Small intestine (tissue), 16 donors: ENCODE data around the gene WT1. TPM values are rescaled to one million over a fixed set of nuclear protein-coding genes. Genes with fewer than 3 reads are reported as not detected.
A peak's percentile ranks its signal among the peaks of the same experiment; 100 is the strongest.
"Not testable (repeated sequence)": the region's sequence is repeated elsewhere in the genome, so short reads cannot be mapped to it uniquely, and the experiment has no call there.

Source experiments
- DNase-seq, 2 donors: peaks; one replicate each; pipeline versions ENCODE4 v3.0.0 to v3.0.0-alpha.2; 2013
- FAIRE-seq: peaks from 2 replicates; lab custom pipeline; 2012; peaks lifted over from hg19 to GRCh38; lab: Jason Lieb, UNC
- H3K27ac ChIP-seq, 3 donors: one replicate each; pipeline ENCODE4 v1.5.1; 2013; ENCODE audit warnings: low read length in 2 of 3, mild to moderate bottlenecking in 2 of 3, control low read depth in 1 of 3, inconsistent platforms in 1 of 3, low read depth in 1 of 3, moderate library complexity in 1 of 3
- H3K27me3 ChIP-seq, 3 donors: one replicate each; pipeline ENCODE4 v1.6.1; 2013; ENCODE audit warnings: low read length in 3 of 3, inconsistent platforms in 1 of 3; ENCODE audit not compliant: control insufficient read depth in 3 of 3, insufficient read depth in 3 of 3
- H3K36me3 ChIP-seq, 3 donors: one replicate each; pipeline ENCODE4 v1.6.1; 2013; ENCODE audit warnings: low read length in 3 of 3, inconsistent platforms in 1 of 3, low read depth in 1 of 3, mild to moderate bottlenecking in 1 of 3, moderate library complexity in 1 of 3; ENCODE audit not compliant: control insufficient read depth in 3 of 3, insufficient read depth in 2 of 3
- H3K4me1 ChIP-seq, 3 donors: one replicate each; pipeline ENCODE4 v1.6.1; 2013; ENCODE audit warnings: low read length in 2 of 3, inconsistent platforms in 1 of 3, low read depth in 1 of 3, mild to moderate bottlenecking in 1 of 3, moderate library complexity in 1 of 3; ENCODE audit not compliant: control insufficient read depth in 3 of 3, insufficient read depth in 2 of 3
- H3K4me3 ChIP-seq, 3 donors: one replicate each; pipeline ENCODE4 v1.5.1; 2013; ENCODE audit warnings: low read length in 3 of 3, control low read depth in 1 of 3, inconsistent platforms in 1 of 3, low read depth in 1 of 3, mild to moderate bottlenecking in 1 of 3, moderate library complexity in 1 of 3
- H3K9me3 ChIP-seq, 2 donors: one replicate each; pipeline ENCODE4 v1.6.1; 2013; ENCODE audit warnings: low read depth in 1 of 2, low read length in 1 of 2; ENCODE audit not compliant: control insufficient read depth in 2 of 2, insufficient read depth in 1 of 2
- WGBS, 3 donors: extraction: QIAGEN DNeasy Blood & Tissue Kit; methylation state at CpG; one replicate each; pipeline ENCODE4 v1.1.7; 2013; 5-methylcytosine and 5-hydroxymethylcytosine counted together
- long read RNA-seq, 10 donors: transcript quantifications; one replicate each; lab custom pipeline, GENCODE V29; 2026
- polyA plus RNA-seq, 4 donors: library from polyadenylated mRNA; stranded (reverse) in 3 of 4; unstranded in 1 of 4; fragments of 200-250 nt in 3 of 4; fragments of 120-200 nt in 1 of 4; gene quantifications; one replicate each; pipeline versions ENCODE4 v1.2.1 to v1.2.3, GENCODE V29; 2013
- donor health status: healthy with polysubstance abuse.
- donor health status: control.
- donor health status: control.
- donor health status: Bipolar disorder and iron deficiency.
- donor health status: healthy.

The WT1 gene
- polyA plus RNA-seq, result under 1 TPM in 1 of 4 donors, not detected in 3; 0.03 TPM
- long read RNA-seq, donor 1, result 0 reads
- long read RNA-seq, donor 2, result 0 reads
- long read RNA-seq, donor 3, result 0 reads
- long read RNA-seq, donor 4, result 0 reads
- long read RNA-seq, donor 5, result 0 reads
- long read RNA-seq, donor 6, partial matches to known transcripts, result 0 of 1 reads
- long read RNA-seq, donor 6, other reads (novel, unspliced or antisense), result 0 of 1 reads
- long read RNA-seq, donor 7, result 0 reads
- long read RNA-seq, donor 8, result 0 reads
- long read RNA-seq, donor 9, result 0 reads
- long read RNA-seq, donor 10, partial matches to known transcripts, result 0 of 3 reads
- long read RNA-seq, donor 10, other reads (novel, unspliced or antisense), result 0 of 3 reads

DNA sequence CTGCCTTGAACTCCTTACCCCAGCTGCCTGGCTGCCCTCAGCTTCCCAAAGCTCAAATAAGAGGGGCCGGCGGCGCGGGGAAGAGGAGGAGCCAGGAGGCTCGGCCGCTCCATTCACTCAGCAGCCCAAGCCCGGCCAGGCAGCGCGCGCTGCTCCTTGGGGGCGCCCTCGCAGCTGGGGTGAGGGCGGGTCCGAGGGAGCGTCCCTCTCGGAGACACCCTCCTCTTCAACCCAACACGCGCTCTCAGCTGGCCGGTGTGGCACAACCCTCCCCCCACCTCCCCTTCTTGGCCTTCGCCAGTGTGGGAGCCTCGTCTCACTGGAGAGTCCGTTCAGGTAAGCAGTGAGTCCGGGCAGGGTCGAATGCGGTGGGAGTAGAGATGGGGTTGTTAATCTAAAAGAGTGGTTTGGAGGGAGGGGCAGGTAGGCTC lies at the start of gene WT1:
Gene WT1, minus strand, starts transcription at position 29 of the 431 bp plus-strand sequence.
- Histone ChIP-seq H3K36me3 (peaks cover 0 to 2% (median 0%) of the 10 kb centered on the region in 3 donors), H3K27me3 (peaks cover 25 to 94% (median 60%) of the 10 kb centered on the region in 3 donors), H3K4me1 (peaks cover 0 to 6% (median 0%) of the 10 kb centered on the region in 3 donors), H3K9me3 (peaks cover 0 to 16% of the 10 kb centered on the region in 2 donors), H3K4me3 (peak within 1 kb of the TSS in 1 of 3 donors; percentile 11), H3K27ac (no peak within 1 kb of the TSS)
- FAIRE-seq, result no peak
- DNase-seq, result peak in 1 of 2 donors; percentile 22
- 2 to 4% (median 2%) methylated on average over 24 to 25 of the region's 25 CpGs for WGBS, 3 donors

DNA sequence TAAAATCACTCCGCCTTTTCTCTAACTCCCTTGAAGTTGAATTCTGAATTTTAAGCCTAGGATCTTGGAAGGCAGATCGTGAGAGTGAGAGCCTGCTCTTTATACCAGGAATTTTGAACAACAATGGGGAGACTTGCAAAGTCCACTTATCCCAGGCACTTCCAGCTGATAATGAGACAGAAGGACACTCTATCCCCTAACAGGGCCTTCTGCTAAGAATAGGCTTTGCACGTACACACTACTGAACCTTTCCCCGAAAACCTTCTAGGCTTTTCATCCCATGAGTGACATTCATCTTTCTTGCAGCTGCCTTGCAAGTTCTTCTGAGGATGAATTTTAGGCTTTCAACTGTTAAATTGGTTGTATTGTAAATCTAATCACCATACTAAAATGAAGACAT lies 44.0 kb upstream of the WT1 start:
- Histone ChIP-seq H3K9me3 (no peaks in the 10 kb centered on the region), H3K4me1 (no peaks in the 10 kb centered on the region), H3K27me3 (peaks cover 0 to 4% (median 0%) of the 10 kb centered on the region in 3 donors), H3K4me3 (no peak overlapping the region), H3K36me3 (no peaks in the 10 kb centered on the region), H3K27ac (no peak overlapping the region)
- DNase-seq, result no peak
- no peak for FAIRE-seq
- 64 to 69% (median 68%) methylated on average over 4 of the region's 4 CpGs for WGBS, 3 donors

DNA sequence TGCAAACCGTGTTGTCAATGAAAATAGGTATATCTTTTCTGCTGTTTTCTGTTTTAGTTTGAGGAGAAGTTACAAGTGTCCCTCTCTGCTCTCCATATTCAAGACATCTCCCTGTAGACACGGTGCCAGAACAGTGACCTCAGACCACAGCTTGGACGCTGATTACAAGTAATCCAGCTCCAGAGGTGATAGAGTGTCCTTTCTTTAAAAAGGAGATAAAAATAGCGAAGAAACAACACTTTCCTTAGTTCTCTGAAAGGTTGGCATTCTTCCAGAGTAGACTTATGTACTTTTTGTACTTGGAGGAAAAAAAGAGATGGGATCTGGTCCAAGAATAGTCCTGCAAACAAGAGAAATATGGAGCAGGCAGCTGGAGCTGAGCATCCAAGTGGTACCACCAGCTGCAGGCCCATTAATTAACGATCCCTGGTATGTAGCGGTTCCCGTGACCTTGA lies 43.0 kb upstream of the WT1 start:
- FAIRE-seq, result no peak
- no peaks in the 10 kb centered on the region for H3K9me3 ChIP-seq
- no peaks in the 10 kb centered on the region for H3K4me1 ChIP-seq
- 17 to 32% (median 26%) methylated on average over 7 of the region's 7 CpGs for WGBS, 3 donors
- peaks cover 0 to 4% (median 0%) of the 10 kb centered on the region in 3 donors for H3K27me3 ChIP-seq
- no peak overlapping the region for H3K4me3 ChIP-seq
- H3K36me3 ChIP-seq, result no peaks in the 10 kb centered on the region
- H3K27ac ChIP-seq, result no peak overlapping the region
- no peak for DNase-seq

DNA sequence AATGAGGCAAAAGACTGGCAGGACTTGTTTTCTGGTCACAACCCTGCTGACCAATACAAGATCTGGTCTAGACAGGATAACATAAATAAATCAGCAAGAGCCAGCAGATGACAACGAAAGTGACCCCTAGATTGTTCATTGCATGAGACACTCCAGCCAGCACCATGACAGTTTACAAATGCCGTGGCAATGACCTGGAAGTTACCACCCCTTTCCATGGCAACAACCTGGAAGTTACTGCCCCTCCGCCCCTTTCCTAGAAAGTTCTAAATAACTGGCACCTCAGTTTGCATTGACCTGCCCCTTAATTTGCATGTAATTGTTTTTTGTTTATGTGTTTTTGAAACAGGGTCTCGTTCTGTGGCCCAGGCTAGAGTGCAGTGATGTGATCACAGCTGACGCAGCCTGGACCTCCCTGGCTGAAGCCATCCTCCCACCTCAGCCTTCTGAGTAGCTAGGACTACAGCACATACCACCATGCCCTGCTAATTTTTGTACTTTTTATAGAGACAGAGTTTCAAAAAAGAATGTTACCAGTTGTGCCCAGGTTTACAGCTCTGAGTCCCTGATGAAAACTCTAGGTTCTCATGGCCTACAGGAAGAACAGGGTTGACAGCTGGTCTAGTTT lies 38.1 kb upstream of the WT1 start:
- Histone ChIP-seq H3K27me3 (no peaks in the 10 kb centered on the region), H3K4me1 (no peaks in the 10 kb centered on the region), H3K36me3 (no peaks in the 10 kb centered on the region), H3K9me3 (no peaks in the 10 kb centered on the region), H3K27ac (no peak overlapping the region), H3K4me3 (no peak overlapping the region)
- 77 to 81% (median 79%) methylated on average over 5 of the region's 5 CpGs for WGBS, 3 donors
- FAIRE-seq (no peak), DNase-seq (no peak)

GRCh38 chr11:32472226-32472625 lies 36.9 kb upstream of the WT1 start:
- Histone ChIP-seq H3K9me3 (no peaks in the 10 kb centered on the region), H3K27me3 (no peaks in the 10 kb centered on the region), H3K36me3 (no peaks in the 10 kb centered on the region), H3K27ac (no peak overlapping the region), H3K4me1 (no peaks in the 10 kb centered on the region), H3K4me3 (no peak overlapping the region)
- 57 to 61% (median 60%) methylated on average over 4 of the region's 4 CpGs for WGBS, 3 donors
- no peak for DNase-seq
- FAIRE-seq, result no peak

- not testable (repeated sequence) for H3K27ac ChIP-seq, FAIRE-seq, H3K4me1 ChIP-seq, H3K9me3 ChIP-seq, DNase-seq, H3K4me3 ChIP-seq, H3K27me3 ChIP-seq, H3K36me3 ChIP-seq
- WGBS, 3 donors, result 75 to 83% (median 75%) methylated on average over 4 of the region's 4 CpGs
Measured at GRCh38 chr11:32471544-32471943, 36.2 kb upstream of the WT1 start.

- FAIRE-seq (no peak), DNase-seq (no peak)
- H3K27ac ChIP-seq, result no peak overlapping the region
- H3K36me3 ChIP-seq, result no peaks in the 10 kb centered on the region
- H3K27me3 ChIP-seq, result no peaks in the 10 kb centered on the region
- WGBS, 3 donors, result 81 to 95% (median 90%) methylated on average over 1 of the region's 1 CpG
- no peaks in the 10 kb centered on the region for H3K9me3 ChIP-seq
- H3K4me3 ChIP-seq, result no peak overlapping the region
- no peaks in the 10 kb centered on the region for H3K4me1 ChIP-seq
Measured at GRCh38 chr11:32469791-32470190, 34.5 kb upstream of the WT1 start.

GRCh38 chr11:32466279-32466915 lies 31.1 kb upstream of the WT1 start:
- FAIRE-seq, result no peak
- WGBS, 3 donors, result 16 to 48% (median 23%) methylated on average over 5 of the region's 5 CpGs
- no peak overlapping the region for H3K27ac ChIP-seq
- no peaks in the 10 kb centered on the region for H3K36me3 ChIP-seq
- peak; percentile 2 to 30 for DNase-seq
- no peaks in the 10 kb centered on the region for H3K9me3 ChIP-seq
- no peaks in the 10 kb centered on the region for H3K4me1 ChIP-seq
- no peak overlapping the region for H3K4me3 ChIP-seq
- no peaks in the 10 kb centered on the region for H3K27me3 ChIP-seq
